ENCODE results near the gene DENND1A.
"Not testable (repeated sequence)": the region's sequence is repeated elsewhere in the genome, so short reads cannot be mapped to it uniquely, and the experiment has no call there.

Gene DENND1A

GRCh38 chr9:123816817-123817472 is 113.0 kb downstream of the DENND1A start:
- no peak for DNase-seq (ENCODE audit: low read depth)

GRCh38 chr9:123815856-123816255 is 114.1 kb downstream of the DENND1A start:
- DNase-seq (ENCODE audit: low read depth) = not testable (repeated sequence)

GRCh38 chr9:123814496-123814895 is 115.4 kb downstream of the DENND1A start:
- DNase-seq (ENCODE audit: low read depth) = no peak

- no peak for DNase-seq (ENCODE audit: low read depth)
Observed at GRCh38 chr9:123812984-123813383, 116.9 kb downstream of the DENND1A start.

- DNase-seq (ENCODE audit: low read depth) = no peak
Observed at GRCh38 chr9:123807251-123807650, 122.7 kb downstream of the DENND1A start.

GRCh38 chr9:123806829-123807228 is 123.1 kb downstream of the DENND1A start:
- no peak for DNase-seq (ENCODE audit: low read depth)

GRCh38 chr9:123798195-123798594 is 131.7 kb downstream of the DENND1A start:
- DNase-seq (ENCODE audit: low read depth) = no peak

- DNase-seq (ENCODE audit: low read depth) = no peak
Observed at GRCh38 chr9:123796618-123797484, 133.1 kb downstream of the DENND1A start.

GRCh38 chr9:123796094-123796493 is 133.8 kb downstream of the DENND1A start:
- no peak for DNase-seq (ENCODE audit: low read depth)

- DNase-seq (ENCODE audit: low read depth) = no peak
Observed at GRCh38 chr9:123795336-123795735, 134.6 kb downstream of the DENND1A start.

- DNase-seq (ENCODE audit: low read depth) = no peak
Observed at GRCh38 chr9:123792501-123792900, 137.4 kb downstream of the DENND1A start.

- DNase-seq (ENCODE audit: low read depth) = no peak
Observed at GRCh38 chr9:123789554-123790292, 140.2 kb downstream of the DENND1A start.

- DNase-seq (ENCODE audit: low read depth) = no peak
Observed at GRCh38 chr9:123787416-123787815, 142.5 kb downstream of the DENND1A start.

- DNase-seq (ENCODE audit: low read depth) = peak; percentile 56
Observed at GRCh38 chr9:123784518-123784917, 145.4 kb downstream of the DENND1A start.

- DNase-seq (ENCODE audit: low read depth) = no peak
Observed at GRCh38 chr9:123778232-123778902, 151.6 kb downstream of the DENND1A start.

- no peak for DNase-seq (ENCODE audit: low read depth)
Observed at GRCh38 chr9:123776708-123777537, 153.0 kb downstream of the DENND1A start.

GRCh38 chr9:123775289-123776284 is 154.3 kb downstream of the DENND1A start:
- DNase-seq (ENCODE audit: low read depth) = no peak

GRCh38 chr9:123773783-123774182 is 156.1 kb downstream of the DENND1A start:
- no peak for DNase-seq (ENCODE audit: low read depth)

- DNase-seq (ENCODE audit: low read depth) = no peak
Observed at GRCh38 chr9:123772967-123773366, 157.0 kb downstream of the DENND1A start.

- DNase-seq (ENCODE audit: low read depth) = no peak
Observed at GRCh38 chr9:123772374-123772773, 157.6 kb downstream of the DENND1A start.

Measured in GM04503 (cell line).